GM21737 (cell line): Measurements from ENCODE around the gene FAM240A.
A peak's percentile ranks its signal among the peaks of the same experiment; 100 is the strongest.

Experiments
- ATAC-seq: cut with Tn5 transposase; IDR thresholded peaks from one replicate; pipeline ENCODE4 v1.9.1; 2021; ENCODE audit warnings: mild to moderate bottlenecking, moderate library complexity; ENCODE audit not compliant: unreplicated experiment

FAM240A gene

GRCh38 chr3:46624975-46625490, 12.7 kb downstream of the FAM240A start:
- no peak for ATAC-seq

GRCh38 chr3:46626039-46626438, 13.7 kb downstream of the FAM240A start:
- no peak for ATAC-seq

GRCh38 chr3:46627078-46627477, 14.8 kb downstream of the FAM240A start:
- ATAC-seq: no peak

- ATAC-seq: no peak
These were observed 16.6 kb downstream of the FAM240A start for GRCh38 chr3:46628901-46629369.

- ATAC-seq: peak; percentile 90
These were observed 17.5 kb downstream of the FAM240A start for GRCh38 chr3:46629551-46630517.

GRCh38 chr3:46632792-46633191, 20.5 kb downstream of the FAM240A start:
- no peak for ATAC-seq

- ATAC-seq: no peak
These were observed 22.5 kb downstream of the FAM240A start for GRCh38 chr3:46634856-46635255.

- ATAC-seq: no peak
These were observed 26.9 kb downstream of the FAM240A start for GRCh38 chr3:46639221-46639620.

GRCh38 chr3:46640927-46641326, 28.6 kb downstream of the FAM240A start:
- ATAC-seq: no peak

GRCh38 chr3:46642971-46643370, 30.6 kb downstream of the FAM240A start:
- ATAC-seq: no peak

- ATAC-seq: no peak
These were observed 31.4 kb downstream of the FAM240A start for GRCh38 chr3:46643701-46644100.

GRCh38 chr3:46646700-46647099, 34.4 kb downstream of the FAM240A start:
- ATAC-seq: no peak

GRCh38 chr3:46648096-46648495, 35.8 kb downstream of the FAM240A start:
- ATAC-seq: no peak

- ATAC-seq: no peak
These were observed 37.1 kb downstream of the FAM240A start for GRCh38 chr3:46649436-46649835.

- ATAC-seq: no peak
These were observed 38.8 kb downstream of the FAM240A start for GRCh38 chr3:46651084-46651483.

- ATAC-seq: no peak
These were observed 42.9 kb downstream of the FAM240A start for GRCh38 chr3:46655271-46655670.

- ATAC-seq: no peak
These were observed 44.6 kb downstream of the FAM240A start for GRCh38 chr3:46656778-46657556.

GRCh38 chr3:46659285-46659684, 47.0 kb downstream of the FAM240A start:
- ATAC-seq: no peak

- ATAC-seq: no peak
These were observed 47.7 kb downstream of the FAM240A start for GRCh38 chr3:46660003-46660402.

- no peak for ATAC-seq
These were observed 48.5 kb downstream of the FAM240A start for GRCh38 chr3:46660543-46661523.
